NB4 (cell line): ENCODE results near the gene NSG1.

Source experiments
- MYC ChIP-seq: IDR thresholded peaks from 2 replicates; pipeline ENCODE4 v1.6.1; 2011; ENCODE audit warnings: low read depth, low read length
- POLR2A ChIP-seq: IDR thresholded peaks from 2 replicates; pipeline ENCODE4 v1.6.1; 2011; ENCODE audit warnings: mild to moderate bottlenecking; ENCODE audit not compliant: insufficient read length; ENCODE audit errors: extremely low read depth
- TF ChIP-seq, protein P1 (sequence below): IDR thresholded peaks from one replicate; pipeline ENCODE4 v1.5.1; 2012; ENCODE audit warnings: low read depth, low read length
- TF ChIP-seq, protein P2 (sequence below): IDR thresholded peaks from 2 replicates; pipeline ENCODE4 v1.6.1; 2011; ENCODE audit warnings: low read depth, low read length

- TF ChIP-seq, protein P1, sequence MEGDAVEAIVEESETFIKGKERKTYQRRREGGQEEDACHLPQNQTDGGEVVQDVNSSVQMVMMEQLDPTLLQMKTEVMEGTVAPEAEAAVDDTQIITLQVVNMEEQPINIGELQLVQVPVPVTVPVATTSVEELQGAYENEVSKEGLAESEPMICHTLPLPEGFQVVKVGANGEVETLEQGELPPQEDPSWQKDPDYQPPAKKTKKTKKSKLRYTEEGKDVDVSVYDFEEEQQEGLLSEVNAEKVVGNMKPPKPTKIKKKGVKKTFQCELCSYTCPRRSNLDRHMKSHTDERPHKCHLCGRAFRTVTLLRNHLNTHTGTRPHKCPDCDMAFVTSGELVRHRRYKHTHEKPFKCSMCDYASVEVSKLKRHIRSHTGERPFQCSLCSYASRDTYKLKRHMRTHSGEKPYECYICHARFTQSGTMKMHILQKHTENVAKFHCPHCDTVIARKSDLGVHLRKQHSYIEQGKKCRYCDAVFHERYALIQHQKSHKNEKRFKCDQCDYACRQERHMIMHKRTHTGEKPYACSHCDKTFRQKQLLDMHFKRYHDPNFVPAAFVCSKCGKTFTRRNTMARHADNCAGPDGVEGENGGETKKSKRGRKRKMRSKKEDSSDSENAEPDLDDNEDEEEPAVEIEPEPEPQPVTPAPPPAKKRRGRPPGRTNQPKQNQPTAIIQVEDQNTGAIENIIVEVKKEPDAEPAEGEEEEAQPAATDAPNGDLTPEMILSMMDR = no peak
- TF ChIP-seq, protein P2, sequence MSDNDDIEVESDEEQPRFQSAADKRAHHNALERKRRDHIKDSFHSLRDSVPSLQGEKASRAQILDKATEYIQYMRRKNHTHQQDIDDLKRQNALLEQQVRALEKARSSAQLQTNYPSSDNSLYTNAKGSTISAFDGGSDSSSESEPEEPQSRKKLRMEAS = no peak
- TF ChIP-seq POLR2A (no peak), MYC (no peak)
These were observed 71.1 kb downstream of the NSG1 start for GRCh38 chr4:4457803-4458553.
